MM.1S (cell line): Measurements from ENCODE around the gene SRRT.
A peak's percentile ranks its signal among the peaks of the same experiment; 100 is the strongest.

Source experiments
- DNase-seq: peaks from one replicate; pipeline ENCODE4 v3.0.0-alpha.2; 2015
- H2AFZ ChIP-seq: fragments of 300-600 bp; sonication (generic); 2 replicates; pipeline ENCODE4 v1.6.0; 2016; ENCODE audit warnings: antibody characterized with exemption, low read length
- H3F3A ChIP-seq: fragments of 300-600 bp; sonication (generic); 2 replicates; pipeline ENCODE4 v1.6.1; 2016; ENCODE audit warnings: mild to moderate bottlenecking, antibody characterized with exemption, low read length, moderate library complexity, mixed read lengths; ENCODE audit not compliant: insufficient read depth
- H3K27ac ChIP-seq: fragments of 300-600 bp; sonication (generic); 2 replicates; pipeline ENCODE4 v1.5.1; 2016; ENCODE audit warnings: mild to moderate bottlenecking, low read length
- H3K27me3 ChIP-seq: fragments of 300-600 bp; sonication (generic); replicated peaks from 2 replicates; pipeline ENCODE4 v1.6.0; 2016; ENCODE audit warnings: low read length; ENCODE audit not compliant: insufficient read depth
- H3K36me3 ChIP-seq: fragments of 300-600 bp; sonication (generic); replicated peaks from 2 replicates; pipeline ENCODE4 v1.6.1; 2016; ENCODE audit warnings: mild to moderate bottlenecking, low read length, mixed read lengths; ENCODE audit not compliant: insufficient read depth
- H3K4me1 ChIP-seq: fragments of 300-600 bp; sonication (generic); 2 replicates; pipeline ENCODE4 v1.6.1; 2016; ENCODE audit warnings: low read length, mixed read lengths
- H3K4me2 ChIP-seq: fragments of 300-600 bp; sonication (generic); 2 replicates; pipeline ENCODE4 v1.6.0; 2016; ENCODE audit warnings: low read depth, low read length
- H3K4me3 ChIP-seq: fragments of 300-600 bp; sonication (generic); 2 replicates; pipeline ENCODE4 v1.5.1; 2016; ENCODE audit warnings: low read length, mixed read lengths
- H3K79me2 ChIP-seq: fragments of 300-600 bp; sonication (generic); 2 replicates; pipeline ENCODE4 v1.6.1; 2016; ENCODE audit warnings: mixed run types, low read length, mixed read lengths
- H3K9ac ChIP-seq: fragments of 300-600 bp; sonication (generic); 2 replicates; pipeline ENCODE4 v1.6.1; 2016; ENCODE audit warnings: low read length, mixed read lengths
- H3K9me2 ChIP-seq: fragments of 300-600 bp; sonication (generic); replicated peaks from 2 replicates; pipeline ENCODE4 v1.6.1; 2016; ENCODE audit warnings: mild to moderate bottlenecking, low read length, mixed read lengths; ENCODE audit not compliant: insufficient read depth
- H3K9me3 ChIP-seq: fragments of 300-600 bp; sonication (generic); replicated peaks from 2 replicates; pipeline ENCODE4 v1.6.1; 2016; ENCODE audit warnings: mild to moderate bottlenecking, low read length, mixed read lengths; ENCODE audit not compliant: insufficient read depth
- H4K20me1 ChIP-seq: fragments of 300-600 bp; sonication (generic); 2 replicates; pipeline ENCODE4 v1.6.1; 2016; ENCODE audit warnings: mild to moderate bottlenecking, low read length, moderate library complexity, mixed read lengths; ENCODE audit not compliant: insufficient read depth
- EZH2 ChIP-seq: fragments of 300-600 bp; sonication (generic); optimal IDR thresholded peaks from 2 replicates; pipeline ENCODE3; 2017; ENCODE audit warnings: low read depth, mild to moderate bottlenecking, antibody characterized with exemption, low read length, mixed read lengths
- EZH2phosphoT487 ChIP-seq: fragments of 300-600 bp; sonication (generic); IDR thresholded peaks from 2 replicates; pipeline ENCODE4 v1.6.1; 2018; ENCODE audit warnings: antibody characterized with exemption, low read length
- TF ChIP-seq, protein P1 (sequence below): fragments of 300-600 bp; sonication (generic); IDR thresholded peaks from 2 replicates; pipeline ENCODE4 v1.5.1; 2016; ENCODE audit warnings: antibody characterized with exemption, low read length, mixed read lengths

SRRT gene

DNA sequence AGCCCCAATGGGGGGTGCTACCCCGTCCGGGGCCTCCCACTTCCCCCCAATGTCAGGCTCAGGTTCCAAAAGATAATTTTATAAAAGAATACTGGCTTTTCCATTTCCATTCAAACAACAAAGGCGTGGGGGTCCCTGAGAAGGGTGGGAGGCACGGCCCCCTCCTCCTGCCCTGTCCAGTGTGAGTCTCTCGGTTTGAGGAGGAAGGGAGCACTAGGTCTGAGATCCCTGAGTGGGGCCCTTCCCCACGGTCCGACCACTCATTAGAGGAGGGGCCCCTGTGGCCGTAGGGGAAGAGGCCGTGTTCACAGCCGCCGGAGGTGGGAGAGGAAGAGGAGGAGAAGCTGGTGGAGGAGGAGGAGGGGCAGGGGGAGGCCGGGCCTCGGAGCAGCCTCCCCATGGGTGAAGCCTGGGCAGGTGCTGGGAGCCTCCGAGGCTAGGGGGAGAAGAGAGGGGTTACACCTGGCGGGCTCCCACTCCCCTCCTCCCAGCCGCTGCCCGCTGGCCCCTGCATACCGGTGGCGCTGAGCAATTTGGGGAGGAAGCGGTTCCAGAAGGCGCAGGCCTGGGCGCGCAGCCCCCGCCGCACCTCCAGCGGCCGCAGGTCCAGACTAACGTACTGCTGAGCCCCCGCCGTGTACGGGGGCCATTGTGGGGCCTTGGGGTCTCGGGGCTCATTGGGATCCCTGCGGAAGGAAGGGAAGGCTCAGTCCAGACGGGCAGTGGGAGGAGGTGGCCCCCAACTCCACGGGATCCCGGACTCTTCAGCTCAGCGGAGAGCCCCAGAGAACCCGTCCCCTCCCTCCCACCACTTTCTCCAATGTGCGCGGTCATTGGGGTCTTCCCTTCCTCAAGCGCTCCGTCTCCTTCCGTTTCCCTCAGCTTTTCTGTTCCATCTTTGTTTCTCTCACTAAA lies 16.0 kb downstream of the SRRT start:
- H3K27me3 ChIP-seq, result peaks cover 57% of the 10 kb centered on the region
- TF ChIP-seq EZH2 (no peak), EZH2phosphoT487 (no peak)
- TF ChIP-seq, protein P1, sequence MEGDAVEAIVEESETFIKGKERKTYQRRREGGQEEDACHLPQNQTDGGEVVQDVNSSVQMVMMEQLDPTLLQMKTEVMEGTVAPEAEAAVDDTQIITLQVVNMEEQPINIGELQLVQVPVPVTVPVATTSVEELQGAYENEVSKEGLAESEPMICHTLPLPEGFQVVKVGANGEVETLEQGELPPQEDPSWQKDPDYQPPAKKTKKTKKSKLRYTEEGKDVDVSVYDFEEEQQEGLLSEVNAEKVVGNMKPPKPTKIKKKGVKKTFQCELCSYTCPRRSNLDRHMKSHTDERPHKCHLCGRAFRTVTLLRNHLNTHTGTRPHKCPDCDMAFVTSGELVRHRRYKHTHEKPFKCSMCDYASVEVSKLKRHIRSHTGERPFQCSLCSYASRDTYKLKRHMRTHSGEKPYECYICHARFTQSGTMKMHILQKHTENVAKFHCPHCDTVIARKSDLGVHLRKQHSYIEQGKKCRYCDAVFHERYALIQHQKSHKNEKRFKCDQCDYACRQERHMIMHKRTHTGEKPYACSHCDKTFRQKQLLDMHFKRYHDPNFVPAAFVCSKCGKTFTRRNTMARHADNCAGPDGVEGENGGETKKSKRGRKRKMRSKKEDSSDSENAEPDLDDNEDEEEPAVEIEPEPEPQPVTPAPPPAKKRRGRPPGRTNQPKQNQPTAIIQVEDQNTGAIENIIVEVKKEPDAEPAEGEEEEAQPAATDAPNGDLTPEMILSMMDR, result no peak
- no peak overlapping the region for H3K9ac ChIP-seq
- peaks cover 10% of the 10 kb centered on the region for H3K4me1 ChIP-seq
- H3K9me3 ChIP-seq, result no peaks in the 10 kb centered on the region
- H3K4me2 ChIP-seq, result peak overlapping the region; percentile 98
- no peaks in the 10 kb centered on the region for H3K9me2 ChIP-seq
- peak overlapping the region; percentile 75; the same call in 1 of the 2 replicates for H2AFZ ChIP-seq
- peaks cover 12% of the 10 kb centered on the region; the same call in 1 of the 2 replicates for H3F3A ChIP-seq
- H3K4me3 ChIP-seq, result no peak overlapping the region
- no peak for DNase-seq
- H3K27ac ChIP-seq, result no peak overlapping the region
- H3K79me2 ChIP-seq, result peaks cover 9% of the 10 kb centered on the region
- H3K36me3 ChIP-seq, result peaks cover 25% of the 10 kb centered on the region
- H4K20me1 ChIP-seq, result no peaks in the 10 kb centered on the region

- H3K36me3 ChIP-seq, result peaks cover 17% of the 10 kb centered on the region
- H3K4me3 ChIP-seq, result no peak overlapping the region
- H4K20me1 ChIP-seq, result no peaks in the 10 kb centered on the region
- H3K79me2 ChIP-seq, result peaks cover 9% of the 10 kb centered on the region
- DNase-seq, result no peak
- TF ChIP-seq EZH2phosphoT487 (no peak), EZH2 (no peak)
- TF ChIP-seq, protein P1, result no peak
- H3K9me3 ChIP-seq, result no peaks in the 10 kb centered on the region
- no peak overlapping the region for H2AFZ ChIP-seq
- H3F3A ChIP-seq, result peaks cover 8% of the 10 kb centered on the region; the same call in 1 of the 2 replicates
- peaks cover 65% of the 10 kb centered on the region for H3K27me3 ChIP-seq
- peaks cover 10% of the 10 kb centered on the region for H3K4me1 ChIP-seq
- no peak overlapping the region for H3K9ac ChIP-seq
- H3K9me2 ChIP-seq, result no peaks in the 10 kb centered on the region
- no peak overlapping the region for H3K27ac ChIP-seq
- H3K4me2 ChIP-seq, result no peak overlapping the region
These were observed 16.8 kb downstream of the SRRT start for GRCh38 chr7:100891568-100892247.

DNA sequence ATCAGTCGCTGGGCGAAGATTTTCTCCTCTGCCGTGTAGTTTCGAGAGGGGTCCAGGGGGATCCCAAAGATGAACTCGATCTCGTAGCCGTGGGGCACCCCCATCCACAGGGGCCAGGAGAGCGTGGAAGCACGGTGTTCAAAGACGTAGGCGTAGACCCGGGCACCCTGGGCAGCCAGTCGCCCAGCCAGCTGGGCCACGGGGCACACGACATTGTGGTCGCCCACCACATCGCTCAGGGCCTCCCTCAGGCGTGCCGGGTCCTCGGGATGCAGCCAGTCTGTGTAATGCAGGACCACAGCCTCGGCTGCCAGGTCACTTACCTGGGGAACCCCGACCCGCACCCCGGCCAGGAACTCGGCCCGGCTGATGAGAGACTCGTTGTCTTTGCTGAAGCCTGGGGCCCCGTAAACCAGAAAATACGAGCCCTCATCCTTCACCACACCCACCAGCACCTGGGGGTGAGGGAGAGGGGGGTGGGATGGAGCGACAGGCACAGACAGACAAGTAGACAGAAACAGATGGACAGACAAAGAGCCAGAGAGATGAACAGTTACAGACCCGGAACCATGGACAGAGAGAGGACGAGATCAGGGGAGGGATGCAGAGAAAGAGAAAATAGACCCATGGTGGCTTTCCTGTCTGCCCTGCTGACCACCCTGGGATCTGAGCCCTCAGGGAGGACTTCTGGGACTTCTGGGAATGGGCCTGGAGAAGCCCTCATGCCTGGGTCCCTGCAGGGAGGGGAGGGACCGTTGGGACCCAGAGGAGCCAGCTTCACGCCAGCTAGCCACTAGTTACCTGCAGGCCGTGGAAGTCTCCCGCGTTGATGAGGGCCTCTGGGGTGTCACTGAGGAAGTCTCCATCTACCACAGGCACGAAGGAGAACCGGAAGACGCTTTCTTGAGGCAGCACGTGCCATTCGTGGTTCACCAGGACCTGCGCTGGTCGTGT lies 17.7 kb downstream of the SRRT start:
- TF ChIP-seq EZH2 (no peak), EZH2phosphoT487 (no peak)
- TF ChIP-seq, protein P1, result no peak
- no peaks in the 10 kb centered on the region for H3F3A ChIP-seq
- H4K20me1 ChIP-seq, result no peaks in the 10 kb centered on the region
- no peak overlapping the region for H2AFZ ChIP-seq
- H3K4me2 ChIP-seq, result no peak overlapping the region
- peaks cover 70% of the 10 kb centered on the region for H3K27me3 ChIP-seq
- DNase-seq, result no peak
- H3K36me3 ChIP-seq, result peaks cover 9% of the 10 kb centered on the region; the same call in 1 of the 2 replicates
- H3K9me3 ChIP-seq, result no peaks in the 10 kb centered on the region
- H3K9me2 ChIP-seq, result no peaks in the 10 kb centered on the region
- peaks cover 9% of the 10 kb centered on the region for H3K79me2 ChIP-seq
- no peak overlapping the region for H3K27ac ChIP-seq
- peaks cover 10% of the 10 kb centered on the region for H3K4me1 ChIP-seq
- H3K4me3 ChIP-seq, result no peak overlapping the region
- H3K9ac ChIP-seq, result no peak overlapping the region
